GM15510 (cell line): ENCODE measurements around the gene SLC16A11.

Experiments used
- POLR2A ChIP-seq: IDR thresholded peaks from 3 replicates; pipeline ENCODE4 v1.6.1; 2011; ENCODE audit warnings: borderline replicate concordance; ENCODE audit not compliant: insufficient read length; ENCODE audit errors: extremely low read depth

SLC16A11 gene

GRCh38 chr17:7004398-7005253 lies 39.3 kb downstream of the SLC16A11 start:
- TF ChIP-seq POLR2A = no peak

GRCh38 chr17:7003745-7004144 lies 40.1 kb downstream of the SLC16A11 start:
- TF ChIP-seq POLR2A = no peak

GRCh38 chr17:7002288-7003047 lies 41.4 kb downstream of the SLC16A11 start:
- no peak for TF ChIP-seq POLR2A

GRCh38 chr17:7001318-7001961 lies 42.5 kb downstream of the SLC16A11 start:
- TF ChIP-seq POLR2A = no peak

GRCh38 chr17:6998855-6999508 lies 44.9 kb downstream of the SLC16A11 start:
- no peak for TF ChIP-seq POLR2A

GRCh38 chr17:6997171-6997570 lies 46.7 kb downstream of the SLC16A11 start:
- TF ChIP-seq POLR2A = no peak

GRCh38 chr17:6996256-6997011 lies 47.5 kb downstream of the SLC16A11 start:
- TF ChIP-seq POLR2A = no peak

GRCh38 chr17:6995500-6996255 lies 48.2 kb downstream of the SLC16A11 start, which contains the start of gene ALOX12:
Gene ALOX12, plus strand, starts transcription at chr17:6996049. Its CDS starts 69 bp downstream, at chr17:6996118.
- no peak for TF ChIP-seq POLR2A

- no peak for TF ChIP-seq POLR2A
Observed at GRCh38 chr17:6994666-6995256, 49.1 kb downstream of the SLC16A11 start.

GRCh38 chr17:6994118-6994598 lies 49.7 kb downstream of the SLC16A11 start:
- TF ChIP-seq POLR2A = no peak
